NCI-H2107 treated with DMSO at 0.1 percent for 48 hours (cell line): ENCODE data around the gene TRH.
"Not testable (repeated sequence)": the region's sequence is repeated elsewhere in the genome, so short reads cannot be mapped to it uniquely, and the experiment has no call there.

Source experiments
- DNase-seq: peaks from one replicate; lab custom pipeline; 2025; ENCODE audit not compliant: unreplicated experiment; lab: John Stamatoyannopoulos, UW

TRH gene

DNA sequence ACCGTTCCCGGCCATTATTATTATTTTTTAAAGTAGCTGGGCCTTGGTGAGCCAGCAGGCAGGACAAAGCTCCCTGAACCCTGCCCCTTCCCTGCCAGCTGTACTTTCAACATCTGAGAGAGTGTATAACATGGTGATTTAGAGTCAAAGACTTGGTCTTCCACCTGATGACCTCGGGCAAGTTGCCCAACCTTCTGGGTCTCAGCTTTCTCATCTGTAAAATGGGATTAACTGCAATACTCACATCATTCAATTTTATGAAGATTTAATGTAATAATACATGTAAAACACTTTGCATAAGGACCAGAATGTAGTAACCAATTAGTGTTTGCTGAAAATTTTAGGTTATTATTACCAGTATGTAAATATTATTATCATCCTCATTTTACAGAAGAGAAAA lies 11.9 kb upstream of the TRH start:
- no peak for DNase-seq

- no peak for DNase-seq
Measured at GRCh38 chr3:129965937-129966336, 8.6 kb upstream of the TRH start.

DNA sequence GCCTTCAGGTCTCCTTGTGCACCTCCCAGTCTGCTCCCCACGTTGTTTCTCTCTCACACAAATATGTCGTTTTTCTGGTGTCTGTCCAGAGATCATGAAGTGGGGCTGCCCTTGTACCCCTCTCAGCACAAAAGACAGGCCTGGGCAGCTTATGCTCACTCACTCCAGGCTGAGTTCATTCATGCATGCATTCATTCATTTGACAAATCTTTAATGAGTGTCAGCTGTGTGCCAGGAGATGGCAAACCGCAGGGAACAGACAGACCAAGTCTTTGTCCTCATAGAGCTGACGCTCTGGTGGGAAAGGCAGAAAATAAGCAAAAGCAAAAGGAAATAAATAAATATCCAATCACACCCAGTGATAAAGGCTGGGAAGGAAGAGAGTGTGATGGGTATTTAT lies 7.6 kb upstream of the TRH start:
- no peak for DNase-seq

- no peak for DNase-seq
Measured at GRCh38 chr3:129967761-129968160, 6.8 kb upstream of the TRH start.

- DNase-seq, result no peak
Measured at GRCh38 chr3:129971351-129972052, 3.0 kb upstream of the TRH start.

DNA sequence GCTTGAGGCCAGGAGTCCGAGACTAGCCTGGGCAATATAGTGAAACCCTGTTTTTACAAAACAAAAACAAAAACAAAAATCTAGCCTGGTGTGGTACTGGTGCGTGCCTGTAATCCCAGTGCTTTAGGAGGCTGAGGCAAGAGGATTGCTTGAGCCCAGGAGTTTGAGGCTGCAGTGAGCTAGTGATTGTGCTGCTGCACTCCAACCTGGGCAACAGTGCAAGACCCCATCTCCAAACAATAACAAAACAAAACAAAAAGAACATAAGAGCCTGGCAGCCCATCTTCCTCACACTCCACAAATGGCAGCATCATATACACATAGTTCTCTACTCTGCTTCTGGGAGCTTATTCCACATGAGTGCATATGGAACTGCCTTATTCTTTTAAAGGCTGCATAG lies 2.2 kb upstream of the TRH start:
- DNase-seq, result no peak

- DNase-seq, result no peak
Measured at GRCh38 chr3:129973853-129974563, 512 bp upstream of the TRH start.

DNA sequence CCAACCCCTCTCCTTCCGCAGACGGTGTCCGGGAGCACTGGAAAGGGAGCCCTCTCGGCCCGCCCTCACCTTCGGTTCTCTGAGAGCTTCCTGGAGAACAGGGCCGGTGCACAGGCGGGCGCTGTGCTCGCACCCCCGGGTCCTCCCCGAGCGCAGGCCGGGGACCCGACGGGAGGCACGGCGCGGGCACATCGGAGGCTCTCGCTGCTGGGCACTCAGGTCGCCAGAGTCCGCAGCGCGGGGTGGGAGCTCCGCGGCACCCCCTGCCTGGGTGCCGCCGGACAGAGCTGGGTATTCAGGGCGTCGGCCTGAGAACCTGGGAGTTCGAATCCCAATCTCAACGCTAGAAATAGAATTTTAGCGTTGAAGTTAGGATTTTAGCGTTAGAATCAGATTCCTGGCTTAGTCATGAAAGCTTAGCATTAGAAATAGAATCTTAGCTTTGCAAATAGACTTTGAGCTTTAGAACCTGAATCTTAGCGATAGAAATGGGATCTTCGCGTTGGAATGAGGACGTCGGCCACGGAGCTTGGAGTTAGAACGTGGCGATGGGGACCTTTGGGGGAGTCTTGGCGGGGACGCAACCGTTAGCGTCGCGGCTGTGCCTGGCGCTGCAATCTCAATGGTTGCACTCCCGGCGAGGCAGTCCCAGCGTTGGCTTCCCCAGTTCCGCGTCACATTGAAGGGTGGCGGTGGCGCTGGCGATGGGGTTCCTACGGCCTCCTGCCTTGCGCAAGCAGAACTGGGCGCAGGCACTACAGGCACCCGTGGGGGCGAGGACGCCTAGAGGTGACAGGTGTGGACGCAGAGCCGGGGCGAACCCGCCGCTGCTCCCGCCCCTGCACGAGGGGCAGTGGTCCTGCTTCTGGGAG lies 549 bp downstream of the TRH start:
- DNase-seq, result no peak

DNA sequence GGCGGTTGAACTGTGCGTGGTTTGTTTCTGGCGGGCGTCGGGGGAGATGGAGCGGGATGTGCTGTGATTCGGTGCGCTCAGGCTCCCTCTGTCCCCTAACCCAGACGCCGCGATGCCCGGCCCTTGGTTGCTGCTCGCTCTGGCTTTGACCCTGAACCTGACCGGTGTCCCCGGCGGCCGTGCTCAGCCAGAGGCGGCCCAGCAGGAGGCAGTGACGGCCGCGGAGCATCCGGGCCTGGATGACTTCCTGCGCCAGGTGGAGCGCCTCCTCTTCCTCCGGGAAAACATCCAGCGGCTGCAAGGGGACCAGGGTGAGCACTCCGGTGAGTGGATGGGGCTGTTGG lies 1.2 kb downstream of the TRH start:
- no peak for DNase-seq

GRCh38 chr3:129976286-129976685 lies 1.8 kb downstream of the TRH start:
- DNase-seq, result no peak

GRCh38 chr3:129978123-129978522 lies 3.6 kb downstream of the TRH start:
- no peak for DNase-seq

DNA sequence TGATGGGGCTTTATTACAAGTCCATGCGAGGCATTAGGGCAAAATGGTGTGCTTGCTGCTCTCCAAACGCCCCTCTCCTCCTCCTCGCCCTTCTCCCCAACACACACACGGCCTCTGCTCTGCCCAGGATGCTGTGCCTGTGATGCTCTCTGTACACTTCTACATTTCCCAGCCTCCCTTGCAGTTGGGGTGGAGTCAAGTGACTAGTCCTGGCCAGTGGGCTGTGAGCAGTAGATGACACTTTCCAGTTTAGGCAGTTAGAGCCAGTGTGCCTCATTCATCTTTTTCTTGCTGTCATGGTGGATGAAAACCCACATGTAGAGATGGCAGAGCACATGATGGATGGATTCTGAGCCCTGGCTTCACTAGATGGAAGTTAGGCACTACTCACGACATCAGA lies 5.4 kb downstream of the TRH start:
- DNase-seq, result no peak

GRCh38 chr3:129983561-129983960 lies 9.0 kb downstream of the TRH start:
- no peak for DNase-seq

DNA sequence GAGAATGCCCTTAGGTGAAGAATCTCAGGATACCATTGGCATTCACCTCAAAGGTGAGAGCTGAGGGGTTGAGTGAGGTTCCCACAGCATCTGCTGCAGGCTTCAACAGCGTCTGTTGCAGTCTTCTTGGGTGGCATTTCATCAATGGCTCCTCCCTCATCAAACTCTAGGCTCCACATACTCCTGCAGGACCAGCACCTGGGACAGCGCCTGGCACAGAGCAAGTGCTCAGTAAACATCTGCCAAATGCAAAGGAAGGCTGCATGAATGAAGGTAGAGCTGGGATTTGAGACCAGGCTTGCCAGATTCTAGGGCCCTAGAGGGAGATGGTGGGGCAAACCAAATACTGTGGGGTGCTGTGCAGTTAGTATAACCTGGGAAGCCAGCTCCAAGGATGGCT lies 9.6 kb downstream of the TRH start:
- no peak for DNase-seq

- DNase-seq, result peak; percentile 39
Measured at GRCh38 chr3:129985113-129985512, 10.6 kb downstream of the TRH start.

DNA sequence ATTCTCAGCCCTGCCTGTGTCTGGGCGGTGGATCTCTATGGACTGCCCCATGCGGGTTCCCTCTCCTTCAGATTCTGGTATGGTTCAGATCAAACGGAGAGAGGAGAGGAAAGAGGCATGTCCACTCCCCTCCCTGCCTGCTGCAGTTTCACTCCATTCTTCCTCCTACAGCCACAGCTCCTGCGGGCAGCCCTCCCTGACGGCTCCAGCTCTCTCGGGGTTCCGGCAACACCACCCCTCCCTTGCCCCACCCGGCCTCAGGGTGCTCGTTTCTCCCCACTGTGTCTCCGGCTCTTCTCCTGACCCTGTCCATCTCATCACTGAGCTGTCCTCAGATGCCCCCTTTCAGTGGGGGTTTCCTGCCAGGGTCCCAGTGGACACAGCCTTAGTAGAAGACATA lies 13.9 kb downstream of the TRH start:
- DNase-seq, result no peak

DNA sequence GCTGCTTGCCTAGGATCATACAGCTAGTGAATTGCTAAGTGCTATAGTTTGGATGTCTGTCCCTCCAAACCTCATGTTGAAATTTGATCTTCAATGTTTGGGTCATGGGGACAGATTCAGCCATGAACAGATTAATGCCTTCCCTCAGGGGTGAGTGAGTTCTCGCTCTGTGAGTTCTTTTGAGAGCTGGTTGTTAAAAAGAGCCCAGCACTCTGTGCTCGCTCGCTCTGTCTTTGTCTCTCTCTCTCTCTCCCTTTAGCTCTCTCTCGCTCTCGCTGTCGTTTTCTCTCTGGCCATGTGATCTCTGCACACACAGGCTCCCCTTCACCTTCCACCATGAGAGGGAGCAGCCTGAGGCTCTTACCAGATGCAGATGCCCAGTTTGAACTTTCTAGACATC lies 14.9 kb downstream of the TRH start:
- DNase-seq, result no peak

DNA sequence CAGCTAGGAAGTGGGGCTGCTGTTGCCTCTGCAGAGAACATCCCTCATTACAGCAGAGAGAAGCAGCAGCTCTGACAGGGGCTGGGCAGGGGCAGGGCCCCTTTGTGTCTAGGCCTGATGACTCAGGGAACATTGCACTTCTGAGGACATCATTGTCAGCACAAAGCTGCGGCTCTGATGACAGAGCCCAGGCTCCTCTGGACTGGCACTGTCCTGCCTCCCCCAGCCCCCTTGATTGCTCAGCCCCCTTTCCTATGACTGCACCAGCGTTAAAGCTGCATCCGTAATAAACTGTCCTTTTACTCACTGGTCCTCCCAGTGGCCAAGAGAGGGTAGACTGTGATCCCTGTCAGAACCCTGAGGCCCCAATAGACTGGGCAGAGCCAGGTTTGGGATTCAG lies 18.3 kb downstream of the TRH start:
- DNase-seq, result no peak

GRCh38 chr3:129994883-129995559 lies 20.5 kb downstream of the TRH start:
- DNase-seq, result no peak

- DNase-seq, result no peak
Measured at GRCh38 chr3:129996073-129996472, 21.6 kb downstream of the TRH start.

DNA sequence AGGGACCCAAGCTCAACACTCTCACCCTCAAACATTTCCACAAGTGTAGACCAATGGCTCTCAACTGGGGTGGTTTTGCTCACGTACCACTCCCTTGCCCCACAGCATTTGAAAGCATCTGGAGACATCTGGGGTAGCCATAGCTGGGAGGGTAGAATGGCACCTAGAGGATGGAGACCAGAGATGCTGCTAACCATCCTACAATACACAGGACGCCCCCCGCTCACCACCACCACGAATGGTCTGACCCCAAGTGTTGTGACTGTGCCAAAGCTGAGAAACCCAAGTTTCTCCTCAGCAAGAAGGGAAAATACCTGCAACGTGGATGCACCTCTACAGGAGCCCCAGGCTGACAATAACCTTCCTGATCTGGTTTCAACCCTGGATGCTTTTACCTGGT lies 24.7 kb downstream of the TRH start:
- DNase-seq, result not testable (repeated sequence)
